DOHH2 (cell line): Measurements from ENCODE around the gene ANO9.

Source experiments
- EZH2phosphoT487 ChIP-seq: fragments of 200-600 bp; sonication (generic); IDR thresholded peaks from 2 replicates; pipeline ENCODE4 v1.6.1; 2017; ENCODE audit warnings: borderline replicate concordance, mild to moderate bottlenecking, antibody characterized with exemption, low read length, moderate library complexity, mixed read lengths
- TF ChIP-seq, protein P1 (sequence below): fragments of 200-600 bp; sonication (generic); IDR thresholded peaks from one replicate; pipeline ENCODE4 v1.5.1; 2014; ENCODE audit warnings: antibody characterized with exemption, mild to moderate bottlenecking, low read depth, low read length; ENCODE audit not compliant: poor library complexity, severe bottlenecking

DNA sequence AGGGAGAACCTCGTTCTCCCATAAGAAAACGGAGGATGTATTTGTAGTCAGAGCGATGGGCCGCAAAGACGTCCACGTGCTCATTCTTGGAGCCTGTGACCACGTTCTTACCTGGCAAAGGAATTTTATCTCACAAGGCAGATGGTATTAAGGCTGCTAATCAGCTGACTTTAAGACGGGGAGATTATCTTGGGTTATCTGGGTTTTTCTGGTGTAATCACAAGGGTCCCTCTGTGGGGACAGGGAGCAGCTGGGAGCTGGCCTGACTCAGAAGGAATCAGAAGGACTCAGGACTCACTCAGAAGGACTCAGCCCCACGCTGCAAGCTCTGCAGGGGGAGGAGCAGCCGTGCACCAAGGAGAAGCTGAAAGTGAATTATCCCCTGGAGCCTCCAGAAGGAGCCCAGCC is 19.6 kb downstream of the ANO9 start:
- TF ChIP-seq, protein P1, sequence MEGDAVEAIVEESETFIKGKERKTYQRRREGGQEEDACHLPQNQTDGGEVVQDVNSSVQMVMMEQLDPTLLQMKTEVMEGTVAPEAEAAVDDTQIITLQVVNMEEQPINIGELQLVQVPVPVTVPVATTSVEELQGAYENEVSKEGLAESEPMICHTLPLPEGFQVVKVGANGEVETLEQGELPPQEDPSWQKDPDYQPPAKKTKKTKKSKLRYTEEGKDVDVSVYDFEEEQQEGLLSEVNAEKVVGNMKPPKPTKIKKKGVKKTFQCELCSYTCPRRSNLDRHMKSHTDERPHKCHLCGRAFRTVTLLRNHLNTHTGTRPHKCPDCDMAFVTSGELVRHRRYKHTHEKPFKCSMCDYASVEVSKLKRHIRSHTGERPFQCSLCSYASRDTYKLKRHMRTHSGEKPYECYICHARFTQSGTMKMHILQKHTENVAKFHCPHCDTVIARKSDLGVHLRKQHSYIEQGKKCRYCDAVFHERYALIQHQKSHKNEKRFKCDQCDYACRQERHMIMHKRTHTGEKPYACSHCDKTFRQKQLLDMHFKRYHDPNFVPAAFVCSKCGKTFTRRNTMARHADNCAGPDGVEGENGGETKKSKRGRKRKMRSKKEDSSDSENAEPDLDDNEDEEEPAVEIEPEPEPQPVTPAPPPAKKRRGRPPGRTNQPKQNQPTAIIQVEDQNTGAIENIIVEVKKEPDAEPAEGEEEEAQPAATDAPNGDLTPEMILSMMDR: no peak
- no peak for TF ChIP-seq EZH2phosphoT487
